WI38 (cell line): ENCODE data around the gene SPRTN.

ENCODE experiments used
- H3K4me3 ChIP-seq: 2 replicates; pipeline ENCODE4 v1.5.1; 2011; ENCODE audit warnings: low read depth, mild to moderate bottlenecking, control low read depth, low read length
- CTCF ChIP-seq: IDR thresholded peaks from 2 replicates; pipeline ENCODE4 v1.5.1; 2012; ENCODE audit warnings: low read depth, mild to moderate bottlenecking, control low read depth, low read length

SPRTN gene

GRCh38 chr1:231396643-231397042 lies 58.5 kb downstream of the SPRTN start:
- H3K4me3 ChIP-seq: no peak overlapping the region
- no peak for TF ChIP-seq CTCF

- no peak for TF ChIP-seq CTCF
- H3K4me3 ChIP-seq: no peak overlapping the region
Measured at GRCh38 chr1:231397886-231398671, 60.0 kb downstream of the SPRTN start.

- H3K4me3 ChIP-seq: no peak overlapping the region
- no peak for TF ChIP-seq CTCF
Measured at GRCh38 chr1:231401478-231401877, 63.4 kb downstream of the SPRTN start.

- H3K4me3 ChIP-seq: no peak overlapping the region
- TF ChIP-seq CTCF: no peak
Measured at GRCh38 chr1:231404318-231404717, 66.2 kb downstream of the SPRTN start.
